HCT116 (cell line): Measurements from ENCODE around the gene HES6. TPM values are rescaled to one million over a fixed set of nuclear protein-coding genes. Genes with fewer than 3 reads are reported as not detected.

Experiments
- ATAC-seq: fragments of 200-7000 bp; cut with Tn5 transposase; 2 replicates; pipeline ENCODE4 v1.9.1; 2020; ENCODE audit warnings: mild to moderate bottlenecking, moderate library complexity
- BruUV-seq: library from RNA; stranded (reverse); fragments of 400-500 nt; replicated peaks from 2 replicates; lab custom pipeline; 2021; lab: Mats Ljungman, UMichigan
- CTCF ChIA-PET: fragments of 300-600 bp; sonication (Branson Sonifier 250); formaldehyde crosslinking; loops from one replicate; lab custom pipeline; 2021; ENCODE audit warnings: antibody characterized with exemption; lab: Charles Lee
- POLR2A ChIA-PET: fragments of 300-600, 350-600 bp; sonication (Branson Sonifier 250); formaldehyde crosslinking; loops from one replicate; lab custom pipeline; 2021; ENCODE audit warnings: antibody characterized with exemption; lab: Charles Lee
- RAD21 ChIA-PET, 2 experiments: fragments of 300-600 bp; sonication (Branson Sonifier 250); formaldehyde crosslinking; loops; one replicate each; lab custom pipeline; 2023; ENCODE audit warnings: low total read pairs in 2 of 2; ENCODE audit not compliant: uncharacterized antibody in 2 of 2, unreplicated experiment in 2 of 2, low non-redundant PET in 1 of 2; lab: Charles Lee
- DNase-seq: peaks from one replicate; pipeline ENCODE4 v3.0.0-alpha.2; 2010; ENCODE audit warnings: low read depth, low spot score
- H2AFZ ChIP-seq: fragments of 200-600 bp; shearing (Covaris generic), sonication (generic); 2 replicates; pipeline ENCODE4 v1.6.1; 2017; ENCODE audit warnings: low read depth, mixed run types, mixed read lengths, antibody characterized with exemption, low read length; ENCODE audit not compliant: poor library complexity, severe bottlenecking
- H3K27ac ChIP-seq: 2 replicates; pipeline ENCODE4 v1.5.1; 2012; ENCODE audit warnings: low read depth, low read length
- H3K27me3 ChIP-seq: fragments of 200-600 bp; sonication (generic); 2 replicates; pipeline ENCODE4 v1.6.1; 2016; ENCODE audit warnings: mixed run types, low read length, mixed read lengths; ENCODE audit not compliant: insufficient read depth
- H3K36me3 ChIP-seq, 2 experiments: fragments of 200-500 bp in 1 of 2; fragments of 200-600 bp in 1 of 2; sonication (Bioruptor generic) in 1 of 2; sonication (generic) in 1 of 2; 2 replicates each; pipeline versions ENCODE4 v1.5.1 to v1.6.1; 2014 to 2016; ENCODE audit warnings: low read length in 2 of 2, inconsistent platforms in 1 of 2, mixed read lengths in 1 of 2, mixed run types in 1 of 2; ENCODE audit not compliant: insufficient read depth in 2 of 2, control insufficient read depth in 1 of 2
- H3K4me1 ChIP-seq, 2 experiments: fragments of 200-600 bp in 1 of 2; sonication (generic) in 1 of 2; 2 replicates each; pipeline versions ENCODE4 v1.5.1 to v1.6.1; 2012 to 2017; ENCODE audit warnings: low read length in 2 of 2, inconsistent platforms in 1 of 2, mild to moderate bottlenecking in 1 of 2, mixed read lengths in 1 of 2, mixed run types in 1 of 2, moderate library complexity in 1 of 2; ENCODE audit not compliant: insufficient read depth in 2 of 2, control insufficient read depth in 1 of 2
- H3K4me2 ChIP-seq: fragments of 200-600 bp; sonication (generic); 2 replicates; pipeline ENCODE4 v1.6.1; 2017; ENCODE audit warnings: mixed run types, low read length, mixed read lengths
- H3K4me3 ChIP-seq, 2 experiments: fragments of 200-600 bp in 1 of 2; sonication (generic) in 1 of 2; replicated peaks in 1 of 2; 2 replicates each; pipeline ENCODE4 v1.5.1; 2011 to 2016; ENCODE audit warnings: low read length in 2 of 2, control low read depth in 1 of 2, low read depth in 1 of 2, mild to moderate bottlenecking in 1 of 2, mixed read lengths in 1 of 2, mixed run types in 1 of 2
- H3K79me2 ChIP-seq: fragments of 200-600 bp; sonication (generic); 2 replicates; pipeline ENCODE4 v1.6.1; 2017; ENCODE audit warnings: mild to moderate bottlenecking, mixed run types, low read length, moderate library complexity, mixed read lengths; ENCODE audit not compliant: insufficient read depth
- H3K9ac ChIP-seq: fragments of 200-600 bp; sonication (generic); 2 replicates; pipeline ENCODE4 v1.6.1; 2016; ENCODE audit warnings: low read length, mixed read lengths
- H3K9me2 ChIP-seq: fragments of 200-600 bp; sonication (generic), shearing (Covaris generic); 2 replicates; pipeline ENCODE4 v1.6.1; 2017; ENCODE audit warnings: mixed run types, mild to moderate bottlenecking, moderate library complexity; ENCODE audit not compliant: insufficient read depth
- H3K9me3 ChIP-seq, 2 experiments: fragments of 200-500 bp in 1 of 2; fragments of 200-600 bp in 1 of 2; sonication (Bioruptor generic) in 1 of 2; sonication (generic) in 1 of 2; 2 replicates each; pipeline ENCODE4 v1.6.1; 2014 to 2017; ENCODE audit warnings: low read length in 2 of 2, mixed read lengths in 2 of 2, inconsistent platforms in 1 of 2, low read depth in 1 of 2, mild to moderate bottlenecking in 1 of 2, mixed run types in 1 of 2, moderate library complexity in 1 of 2; ENCODE audit not compliant: control insufficient read depth in 1 of 2, insufficient read depth in 1 of 2
- H4K20me1 ChIP-seq: fragments of 200-600 bp; sonication (generic), shearing (Covaris generic); 2 replicates; pipeline ENCODE4 v1.6.1; 2017; ENCODE audit warnings: mixed run types, mild to moderate bottlenecking, moderate library complexity; ENCODE audit not compliant: insufficient read depth
- CTCF ChIP-seq, 3 experiments: fragments of 200-600 bp in 1 of 3; sonication (generic) in 1 of 3; IDR thresholded peaks in 2 of 3; conservative IDR thresholded peaks in 1 of 3; 2 replicates each; pipeline ENCODE4 v1.5.1; 2012 to 2017; ENCODE audit warnings: low read depth in 2 of 3, low read length in 2 of 3, antibody characterized with exemption in 1 of 3, borderline replicate concordance in 1 of 3, control low read depth in 1 of 3, mild to moderate bottlenecking in 1 of 3, mixed read lengths in 1 of 3, mixed run types in 1 of 3, moderate library complexity in 1 of 3; ENCODE audit not compliant: insufficient read depth in 1 of 3
- SIN3A ChIP-seq: IDR thresholded peaks from 2 replicates; pipeline ENCODE4 v1.6.1; 2012; ENCODE audit warnings: low read depth
- TCF7L2 ChIP-seq: IDR thresholded peaks from 2 replicates; pipeline ENCODE4 v1.7.0; 2011; ENCODE audit warnings: borderline replicate concordance, inconsistent platforms; ENCODE audit not compliant: insufficient read depth, insufficient read length; ENCODE audit errors: extremely low read depth
- intact Hi-C: fragments of 100-400 bp; cut with micrococcal nuclease; formaldehyde crosslinking; loops from 2 replicates; pipeline ENCODE4 v1.10.0; 2022
- total RNA-seq: library from RNA; stranded (reverse); gene quantifications from one replicate; pipeline ENCODE4 v1.2.1, GENCODE V29; 2021; ENCODE audit not compliant: unreplicated experiment

Gene HES6
- total RNA-seq, 1 experiment from 2014 or later = 47.8 TPM

- Histone ChIP-seq H3K9me2 (no peaks in the 10 kb centered on the region), H3K4me3 (no peak overlapping the region), H3K27me3 (no peaks in the 10 kb centered on the region), H3K4me1 (no peaks in the 10 kb centered on the region), H2AFZ (no peak overlapping the region), H3K36me3 (no peaks in the 10 kb centered on the region), H3K4me2 (no peak overlapping the region), H3K27ac (no peak overlapping the region), H3K9me3 (no peaks in the 10 kb centered on the region), H4K20me1 (no peaks in the 10 kb centered on the region), H3K79me2 (no peaks in the 10 kb centered on the region), H3K9ac (no peak overlapping the region)
- no TSS peak for BruUV-seq
- DNase-seq (no peak), ATAC-seq (no peak)
- CTCF ChIA-PET = no interaction called here
- POLR2A ChIA-PET = interaction anchor here (0.6 kb wide), 1 partner anchor 180 kb away, joined by 3 read pairs; no protein-coding TSS in a partner anchor
- intact Hi-C loops = no loop called here
- RAD21 ChIA-PET = no interaction called here
- TF ChIP-seq CTCF (IDR thresholded peaks at IDR 0.05 in 2 of 3, conservative IDR thresholded peaks at IDR 0.05 in 1 of 3; ENCODE audit: borderline replicate concordance in 1 of 3, insufficient read depth in 1 of 3, low read depth in 2 of 3, low read length in 2 of 3) = no peak
Measured at GRCh38 chr2:238225911-238226697, 13.7 kb downstream of the HES6 start.

- POLR2A ChIA-PET = no interaction called here
- Histone ChIP-seq H3K4me1 (no peaks in the 10 kb centered on the region), H3K9me2 (no peaks in the 10 kb centered on the region)
Measured at GRCh38 chr2:238225121-238225520, 14.7 kb downstream of the HES6 start.

More at GRCh38 chr2:238225121-238225520, 14.7 kb downstream of the HES6 start:
- Histone ChIP-seq H3K4me2 (no peak overlapping the region), H3K9ac (no peak overlapping the region), H3K9me3 (no peaks in the 10 kb centered on the region), H3K36me3 (no peaks in the 10 kb centered on the region), H3K27ac (no peak overlapping the region), H3K4me3 (no peak overlapping the region), H3K79me2 (no peaks in the 10 kb centered on the region), H4K20me1 (no peaks in the 10 kb centered on the region), H3K27me3 (no peaks in the 10 kb centered on the region), H2AFZ (no peak overlapping the region)
- DNase-seq = no peak
- intact Hi-C loops = no loop called here
- no peak for ATAC-seq
- ChIA-PET CTCF (no interaction called here), RAD21 (no interaction called here)
- no TSS peak for BruUV-seq
- TF ChIP-seq SIN3A (no peak), TCF7L2 (no peak), CTCF (IDR thresholded peaks at IDR 0.05 in 2 of 3, conservative IDR thresholded peaks at IDR 0.05 in 1 of 3; ENCODE audit: borderline replicate concordance in 1 of 3, insufficient read depth in 1 of 3, low read depth in 2 of 3, low read length in 2 of 3) (no peak)
